GM12874 (cell line): ENCODE measurements around the gene NXNL1.

Source experiments
- CTCF ChIP-seq: IDR thresholded peaks from 2 replicates; pipeline ENCODE4 v1.5.1; 2011; ENCODE audit warnings: low read depth, mild to moderate bottlenecking, control low read depth, low read length, moderate library complexity; ENCODE audit not compliant: insufficient read depth

The NXNL1 gene

DNA sequence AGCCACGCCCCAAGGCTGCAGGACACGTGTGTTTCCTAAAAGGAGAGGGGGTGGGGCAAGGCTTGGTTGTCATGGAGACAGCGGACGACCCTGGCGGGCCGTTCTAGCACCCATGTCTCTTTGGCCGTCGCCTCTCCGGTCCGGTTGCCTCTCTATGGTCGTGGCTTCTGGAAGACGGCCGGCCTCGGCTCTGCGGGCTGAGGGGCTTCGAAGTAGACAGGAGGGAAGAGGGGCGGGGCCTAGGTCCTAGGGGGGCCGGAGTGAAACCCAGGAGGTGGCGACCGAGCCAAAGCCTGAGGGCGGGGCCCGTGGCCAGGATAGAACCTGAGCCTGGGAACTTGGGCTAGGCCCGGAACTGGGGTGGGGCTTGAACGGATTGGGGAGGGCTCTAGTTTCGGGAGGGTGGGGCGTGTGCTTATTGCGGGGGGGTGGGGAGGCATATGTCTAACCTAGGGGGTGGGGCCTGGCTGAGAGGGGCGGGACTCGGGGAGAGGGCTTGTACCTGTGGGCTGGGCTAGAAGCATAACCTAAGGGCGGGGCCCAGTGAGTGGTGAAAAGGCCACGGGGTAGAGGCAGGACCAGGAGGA is 8.8 kb upstream of the NXNL1 start:
- no peak for TF ChIP-seq CTCF

DNA sequence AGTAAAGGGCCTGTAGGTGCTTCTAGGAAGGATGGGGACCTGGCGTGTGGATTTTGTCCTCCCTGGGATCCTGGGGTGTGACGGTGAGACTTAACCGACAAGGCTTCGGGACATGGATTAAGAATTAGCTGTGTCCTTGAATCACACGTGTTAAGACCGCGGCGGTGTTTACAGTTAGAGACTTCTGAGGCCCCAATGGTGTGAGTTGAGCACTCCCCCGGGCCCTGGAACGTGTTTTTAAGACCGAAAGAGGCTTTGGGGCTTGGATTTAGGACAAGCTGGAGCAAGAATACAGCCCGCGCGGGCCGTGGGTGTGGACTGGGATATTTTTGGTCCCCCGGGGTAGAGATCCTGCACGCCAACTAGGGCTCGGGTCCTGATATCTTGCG is 8.4 kb upstream of the NXNL1 start:
- no peak for TF ChIP-seq CTCF

GRCh38 chr19:17468302-17469091 is 7.8 kb upstream of the NXNL1 start:
- TF ChIP-seq CTCF: no peak

DNA sequence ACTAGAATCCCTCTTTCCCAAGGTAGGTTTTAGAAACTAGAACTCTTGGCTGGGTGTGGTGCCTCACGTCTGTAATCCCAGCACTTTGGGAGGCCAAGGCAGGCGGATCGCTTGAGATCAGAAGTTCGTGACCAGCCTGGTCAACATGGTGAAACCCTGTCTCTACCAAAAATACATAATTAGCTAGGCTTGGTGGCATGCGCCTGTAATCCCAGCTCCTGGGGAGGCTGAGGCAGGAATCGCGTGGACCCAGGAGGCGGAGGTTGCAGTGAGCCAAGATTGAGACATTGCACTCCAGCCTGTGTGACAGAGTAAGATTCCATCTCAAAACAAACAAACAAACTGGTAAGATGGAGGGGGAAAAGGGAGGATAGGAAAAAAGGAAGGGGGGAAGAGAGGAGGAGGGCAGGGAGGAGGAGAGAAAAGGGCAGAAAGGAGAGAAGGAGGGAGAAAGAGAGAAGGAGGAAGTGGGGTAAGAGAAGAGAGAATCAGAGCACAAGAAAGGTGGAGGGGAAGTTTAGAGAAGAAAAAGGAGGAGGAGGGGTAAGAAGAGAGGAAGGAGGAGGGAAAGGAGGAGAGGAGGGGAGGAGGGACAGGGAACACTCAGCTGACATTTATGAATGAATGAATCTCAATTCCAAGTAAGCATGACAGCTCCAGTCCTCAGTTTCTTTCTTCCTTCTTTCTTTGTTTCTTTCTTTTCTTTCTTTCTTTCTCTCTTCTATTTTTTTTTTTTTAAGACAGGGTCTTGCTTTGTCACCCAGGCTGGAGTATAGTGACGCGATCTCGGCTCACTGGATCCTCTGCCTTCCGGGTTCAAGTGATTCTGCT is 7.0 kb upstream of the NXNL1 start:
- no peak for TF ChIP-seq CTCF

- TF ChIP-seq CTCF: no peak
Measured at GRCh38 chr19:17466487-17466850, 5.7 kb upstream of the NXNL1 start.

- no peak for TF ChIP-seq CTCF
Measured at GRCh38 chr19:17458970-17459369, 1.8 kb downstream of the NXNL1 start.

DNA sequence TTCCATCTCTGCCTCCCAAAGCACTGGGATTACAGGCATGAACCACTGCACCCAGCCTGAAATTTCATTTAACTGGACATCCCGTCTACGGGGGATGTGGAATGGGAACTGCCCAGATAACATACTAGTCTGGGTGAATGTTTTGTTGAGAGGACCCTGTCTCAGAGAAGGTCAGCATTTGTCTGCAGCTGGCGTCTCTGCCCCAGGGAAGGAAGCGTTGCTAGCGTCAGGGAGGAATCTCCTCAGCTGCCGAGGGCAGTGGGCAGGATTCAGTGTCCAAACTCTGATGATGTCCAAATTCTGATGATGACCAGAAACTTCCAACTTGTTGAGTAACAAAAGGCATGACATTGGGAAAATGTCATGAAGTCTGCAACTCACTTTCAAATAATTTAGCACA is 3.1 kb downstream of the NXNL1 start:
- no peak for TF ChIP-seq CTCF
